Mammary epithelial cell (primary cell): ENCODE data around the gene ZNF750.

Source experiments
- CTCF ChIP-seq, 2 donors: IDR thresholded peaks in 1 of 2; conservative IDR thresholded peaks in 1 of 2; 2 replicates each; pipeline ENCODE4 v1.5.1; 2011 to 2012; ENCODE audit warnings: inconsistent platforms in 2 of 2, low read length in 2 of 2, mild to moderate bottlenecking in 2 of 2, control low read depth in 1 of 2, low read depth in 1 of 2; ENCODE audit not compliant: insufficient read depth in 1 of 2; ENCODE audit errors: extremely low read depth in 1 of 2
- EZH2 ChIP-seq: IDR thresholded peaks from 2 replicates; pipeline ENCODE4 v1.6.1; 2012; ENCODE audit warnings: low read length, inconsistent platforms, borderline replicate concordance

- no peak for TF ChIP-seq CTCF (conservative IDR thresholded peaks at IDR 0.05 in 1 of 2, IDR thresholded peaks at IDR 0.05 in 1 of 2; ENCODE audit: extremely low read depth in 1 of 2, insufficient read depth in 1 of 2, low read depth in 1 of 2, low read length in 2 of 2)
- TF ChIP-seq EZH2 = no peak
These were observed 8.3 kb upstream of the ZNF750 start for GRCh38 chr17:82848022-82848592.
